Mammary epithelial cell (primary cell): ENCODE results near the gene GSG1.

Experiments used
- EZH2 ChIP-seq: IDR thresholded peaks from 2 replicates; pipeline ENCODE4 v1.6.1; 2012; ENCODE audit warnings: low read length, inconsistent platforms, borderline replicate concordance
- TF ChIP-seq, protein P1 (sequence below), 2 donors: IDR thresholded peaks in 1 of 2; conservative IDR thresholded peaks in 1 of 2; 2 replicates each; pipeline ENCODE4 v1.5.1; 2011 to 2012; ENCODE audit warnings: inconsistent platforms in 2 of 2, low read length in 2 of 2, mild to moderate bottlenecking in 2 of 2, control low read depth in 1 of 2, low read depth in 1 of 2; ENCODE audit not compliant: insufficient read depth in 1 of 2; ENCODE audit errors: extremely low read depth in 1 of 2

- TF ChIP-seq, protein P1, sequence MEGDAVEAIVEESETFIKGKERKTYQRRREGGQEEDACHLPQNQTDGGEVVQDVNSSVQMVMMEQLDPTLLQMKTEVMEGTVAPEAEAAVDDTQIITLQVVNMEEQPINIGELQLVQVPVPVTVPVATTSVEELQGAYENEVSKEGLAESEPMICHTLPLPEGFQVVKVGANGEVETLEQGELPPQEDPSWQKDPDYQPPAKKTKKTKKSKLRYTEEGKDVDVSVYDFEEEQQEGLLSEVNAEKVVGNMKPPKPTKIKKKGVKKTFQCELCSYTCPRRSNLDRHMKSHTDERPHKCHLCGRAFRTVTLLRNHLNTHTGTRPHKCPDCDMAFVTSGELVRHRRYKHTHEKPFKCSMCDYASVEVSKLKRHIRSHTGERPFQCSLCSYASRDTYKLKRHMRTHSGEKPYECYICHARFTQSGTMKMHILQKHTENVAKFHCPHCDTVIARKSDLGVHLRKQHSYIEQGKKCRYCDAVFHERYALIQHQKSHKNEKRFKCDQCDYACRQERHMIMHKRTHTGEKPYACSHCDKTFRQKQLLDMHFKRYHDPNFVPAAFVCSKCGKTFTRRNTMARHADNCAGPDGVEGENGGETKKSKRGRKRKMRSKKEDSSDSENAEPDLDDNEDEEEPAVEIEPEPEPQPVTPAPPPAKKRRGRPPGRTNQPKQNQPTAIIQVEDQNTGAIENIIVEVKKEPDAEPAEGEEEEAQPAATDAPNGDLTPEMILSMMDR (conservative IDR thresholded peaks at IDR 0.05 in 1 of 2, IDR thresholded peaks at IDR 0.05 in 1 of 2; ENCODE audit: extremely low read depth in 1 of 2, insufficient read depth in 1 of 2, low read depth in 1 of 2, low read length in 2 of 2), result no peak
- TF ChIP-seq EZH2, result no peak
Measured at GRCh38 chr12:13039328-13039956, 64.0 kb downstream of the GSG1 start.
